RWPE2 (cell line): ENCODE results near the gene IGSF23.
"Not testable (repeated sequence)": the region's sequence is repeated elsewhere in the genome, so short reads cannot be mapped to it uniquely, and the experiment has no call there.

Source experiments
- ATAC-seq: fragments of 200-7000 bp; cut with Tn5 transposase; 3 replicates; pipeline ENCODE4 v1.9.1; 2021; ENCODE audit warnings: low read depth
- DNase-seq: peaks from one replicate; pipeline ENCODE4 v3.0.0-alpha.2; 2020; ENCODE audit warnings: low spot score
- H3K27ac ChIP-seq: fragments of 450-650 bp; 2 replicates; pipeline ENCODE4 v1.5.1; 2017; ENCODE audit warnings: mild to moderate bottlenecking; ENCODE audit not compliant: poor library complexity, severe bottlenecking
- H3K27me3 ChIP-seq: fragments of 250-450 bp; sonication (Bioruptor Pico); 2 replicates; pipeline ENCODE4 v1.5.1; 2021; ENCODE audit warnings: mild to moderate bottlenecking, moderate library complexity; ENCODE audit not compliant: insufficient read depth, poor library complexity, severe bottlenecking
- H3K36me3 ChIP-seq: fragments of 250-450 bp; sonication (Bioruptor Pico); 2 replicates; pipeline ENCODE4 v1.5.1; 2020; ENCODE audit warnings: low read depth, mild to moderate bottlenecking, moderate library complexity
- H3K4me1 ChIP-seq: fragments of 250-450 bp; sonication (Bioruptor Pico); 2 replicates; pipeline ENCODE4 v1.5.1; 2021; ENCODE audit warnings: mild to moderate bottlenecking, moderate library complexity; ENCODE audit not compliant: insufficient read depth, poor library complexity, severe bottlenecking
- H3K4me3 ChIP-seq: fragments of 250-450 bp; sonication (Bioruptor Pico); 2 replicates; pipeline ENCODE4 v1.5.1; 2021; ENCODE audit warnings: mild to moderate bottlenecking, moderate library complexity; ENCODE audit not compliant: severe bottlenecking
- H3K9me3 ChIP-seq: fragments of 250-450 bp; sonication (Bioruptor Pico); 2 replicates; pipeline ENCODE4 v1.5.1; 2021; ENCODE audit warnings: mild to moderate bottlenecking, moderate library complexity; ENCODE audit not compliant: severe bottlenecking
- TF ChIP-seq, protein P1 (sequence below): fragments of 450-650 bp; IDR thresholded peaks from one replicate; pipeline ENCODE4 v1.5.1; 2017; ENCODE audit warnings: mild to moderate bottlenecking, moderate library complexity; ENCODE audit not compliant: poor library complexity, severe bottlenecking

IGSF23 gene

DNA sequence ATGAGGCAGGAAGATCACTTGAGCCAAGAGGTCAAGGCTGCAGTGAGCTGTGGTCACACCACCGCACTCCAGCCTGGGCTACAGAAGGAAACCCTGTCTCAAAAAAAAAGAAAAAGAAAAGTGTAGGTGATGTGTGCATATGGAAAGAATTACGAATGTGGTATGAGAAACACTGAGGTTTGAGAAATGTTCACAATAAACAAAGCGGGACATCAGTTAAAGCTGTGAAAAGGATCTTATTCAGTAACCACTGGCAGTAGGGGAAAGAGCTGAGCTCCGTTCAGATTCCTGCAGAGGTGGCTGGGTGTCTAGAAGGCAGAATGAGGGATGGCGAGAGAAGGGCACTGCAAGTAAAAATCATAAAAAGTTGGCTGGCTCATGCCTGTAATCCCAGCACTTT is 4.1 kb upstream of the IGSF23 start:
- peak overlapping the region; percentile 75 for H3K27ac ChIP-seq
- no peaks in the 10 kb centered on the region for H3K36me3 ChIP-seq
- TF ChIP-seq, protein P1, sequence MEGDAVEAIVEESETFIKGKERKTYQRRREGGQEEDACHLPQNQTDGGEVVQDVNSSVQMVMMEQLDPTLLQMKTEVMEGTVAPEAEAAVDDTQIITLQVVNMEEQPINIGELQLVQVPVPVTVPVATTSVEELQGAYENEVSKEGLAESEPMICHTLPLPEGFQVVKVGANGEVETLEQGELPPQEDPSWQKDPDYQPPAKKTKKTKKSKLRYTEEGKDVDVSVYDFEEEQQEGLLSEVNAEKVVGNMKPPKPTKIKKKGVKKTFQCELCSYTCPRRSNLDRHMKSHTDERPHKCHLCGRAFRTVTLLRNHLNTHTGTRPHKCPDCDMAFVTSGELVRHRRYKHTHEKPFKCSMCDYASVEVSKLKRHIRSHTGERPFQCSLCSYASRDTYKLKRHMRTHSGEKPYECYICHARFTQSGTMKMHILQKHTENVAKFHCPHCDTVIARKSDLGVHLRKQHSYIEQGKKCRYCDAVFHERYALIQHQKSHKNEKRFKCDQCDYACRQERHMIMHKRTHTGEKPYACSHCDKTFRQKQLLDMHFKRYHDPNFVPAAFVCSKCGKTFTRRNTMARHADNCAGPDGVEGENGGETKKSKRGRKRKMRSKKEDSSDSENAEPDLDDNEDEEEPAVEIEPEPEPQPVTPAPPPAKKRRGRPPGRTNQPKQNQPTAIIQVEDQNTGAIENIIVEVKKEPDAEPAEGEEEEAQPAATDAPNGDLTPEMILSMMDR, result no peak
- DNase-seq, result no peak
- no peak overlapping the region for H3K4me3 ChIP-seq
- peaks cover 22% of the 10 kb centered on the region for H3K4me1 ChIP-seq
- ATAC-seq, result no peak
- no peaks in the 10 kb centered on the region for H3K9me3 ChIP-seq
- H3K27me3 ChIP-seq, result no peaks in the 10 kb centered on the region

DNA sequence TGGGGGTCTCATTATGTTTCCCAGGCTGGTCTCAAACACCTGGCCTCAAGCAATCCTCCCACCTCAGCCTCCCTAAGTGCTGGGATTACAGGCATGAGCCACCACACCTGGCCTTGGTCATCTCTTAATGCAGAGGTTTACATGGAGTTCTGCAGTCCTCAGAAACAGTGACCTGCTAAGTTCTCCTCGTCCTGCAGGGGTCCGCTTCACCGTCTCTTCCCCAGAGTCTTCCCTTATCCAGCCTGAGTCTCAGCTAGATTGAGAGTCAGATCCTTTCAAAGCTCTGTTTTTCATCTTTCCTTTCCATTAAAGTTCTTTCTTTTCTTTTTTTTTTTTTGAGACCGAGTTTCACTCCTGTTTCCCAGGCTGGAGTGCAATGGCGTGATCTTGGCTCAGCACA is 2.9 kb upstream of the IGSF23 start:
- TF ChIP-seq, protein P1, result peak; percentile 30
- not testable (repeated sequence) for H3K4me3 ChIP-seq, H3K27me3 ChIP-seq, H3K27ac ChIP-seq, H3K9me3 ChIP-seq, DNase-seq, ATAC-seq, H3K36me3 ChIP-seq
- peaks cover 22% of the 10 kb centered on the region for H3K4me1 ChIP-seq

DNA sequence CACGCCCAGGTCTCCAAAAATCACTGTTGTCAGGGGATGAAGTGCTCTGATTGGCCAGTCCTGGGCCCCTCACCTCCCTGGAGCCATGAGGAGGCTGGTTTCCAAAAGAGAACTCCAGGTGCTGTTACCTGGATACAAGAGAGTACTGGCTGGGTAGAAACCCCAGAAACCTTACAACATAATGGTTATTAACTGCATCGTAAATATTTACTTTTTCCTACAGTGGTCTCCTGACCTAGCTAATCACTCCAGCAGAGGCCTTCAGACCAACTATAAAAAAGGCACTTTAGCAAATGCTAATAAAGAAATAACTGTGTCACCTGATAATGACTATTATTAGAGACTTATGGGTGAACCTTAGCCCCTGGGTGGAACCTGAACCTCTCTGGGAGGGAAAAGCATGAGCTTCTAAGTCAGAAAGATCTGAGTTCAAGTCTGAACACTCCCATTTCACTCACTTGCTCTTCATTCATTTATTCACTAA is 1.5 kb upstream of the IGSF23 start:
- ATAC-seq, result no peak
- TF ChIP-seq, protein P1, result no peak
- H3K27me3 ChIP-seq, result no peaks in the 10 kb centered on the region
- no peak for DNase-seq
- no peak overlapping the region for H3K27ac ChIP-seq
- H3K36me3 ChIP-seq, result no peaks in the 10 kb centered on the region
- H3K9me3 ChIP-seq, result no peaks in the 10 kb centered on the region
- H3K4me1 ChIP-seq, result peaks cover 21% of the 10 kb centered on the region
- no peak overlapping the region for H3K4me3 ChIP-seq

DNA sequence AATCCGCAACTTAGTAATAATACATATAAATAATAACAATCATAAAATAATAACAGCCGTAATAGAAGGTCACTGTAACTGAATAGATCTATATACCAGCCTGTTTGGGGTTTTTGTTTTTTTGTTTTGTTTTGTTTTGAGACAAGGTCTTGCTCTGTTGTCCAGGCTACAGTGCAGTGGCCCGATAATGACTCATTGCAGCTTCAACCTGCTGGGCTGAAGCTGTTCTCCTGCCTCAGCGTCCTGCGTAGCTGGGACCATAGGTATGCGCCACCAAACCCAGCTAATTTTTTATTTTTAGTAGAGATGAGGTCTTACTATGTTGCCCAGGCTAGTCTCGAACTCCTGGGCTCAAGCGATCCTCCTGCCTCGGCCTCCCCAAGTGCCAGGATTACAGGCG is 950 bp downstream of the IGSF23 start:
- H3K4me3 ChIP-seq, result no peak overlapping the region
- H3K27me3 ChIP-seq, result no peaks in the 10 kb centered on the region
- ATAC-seq, result no peak
- no peak overlapping the region for H3K27ac ChIP-seq
- H3K36me3 ChIP-seq, result no peaks in the 10 kb centered on the region
- peaks cover 7% of the 10 kb centered on the region for H3K4me1 ChIP-seq
- H3K9me3 ChIP-seq, result no peaks in the 10 kb centered on the region
- DNase-seq, result no peak
- TF ChIP-seq, protein P1, result no peak

DNA sequence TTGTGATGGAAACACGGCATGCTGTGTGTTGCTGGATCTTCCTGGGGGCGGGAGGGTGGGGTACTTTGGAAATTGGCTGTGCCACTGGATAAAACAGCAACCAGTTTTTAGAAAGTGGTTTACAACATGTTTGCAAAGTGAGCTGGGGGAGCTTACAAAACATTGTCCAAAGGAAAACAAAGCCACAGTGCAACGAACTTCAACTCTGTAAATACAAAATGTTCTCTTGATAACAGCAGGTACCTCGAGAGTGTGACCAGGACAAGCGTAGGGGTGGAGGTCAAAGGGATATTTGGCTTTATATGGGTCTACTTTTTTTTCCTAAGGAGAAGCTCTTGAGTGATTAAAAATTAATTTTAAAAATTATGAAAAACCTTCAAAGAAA is 2.5 kb downstream of the IGSF23 start:
- Histone ChIP-seq H3K36me3 (no peaks in the 10 kb centered on the region), H3K9me3 (no peaks in the 10 kb centered on the region), H3K4me1 (peaks cover 7% of the 10 kb centered on the region), H3K27me3 (no peaks in the 10 kb centered on the region), H3K27ac (no peak overlapping the region), H3K4me3 (no peak overlapping the region)
- DNase-seq, result no peak
- TF ChIP-seq, protein P1, result no peak
- ATAC-seq, result no peak
